CD8-positive, alpha-beta memory T cell (primary cell): ENCODE results near the gene RIMS1. TPM values are rescaled to one million over a fixed set of nuclear protein-coding genes. Genes with fewer than 3 reads are reported as not detected.

ENCODE experiments used
- CTCF ChIA-PET: fragments of 350-600 bp; sonication (Branson Sonifier 250); formaldehyde crosslinking; loops from one replicate; lab custom pipeline; 2021; ENCODE audit warnings: antibody characterized with exemption; lab: Charles Lee
- POLR2A ChIA-PET: fragments of 350-600 bp; sonication (Branson Sonifier 250); formaldehyde crosslinking; loops from one replicate; lab custom pipeline; 2021; ENCODE audit warnings: antibody characterized with exemption; lab: Charles Lee
- DNase-seq, 5 donors: peaks; one replicate each; pipeline versions ENCODE4 v3.0.0 to v3.0.0-alpha.2; 2020 to 2022; ENCODE audit warnings: mixed read lengths in 1 of 5
- H3K27ac ChIP-seq: one replicate; pipeline ENCODE4 v1.7.0; 2013; ENCODE audit warnings: low read depth, mild to moderate bottlenecking, low read length, moderate library complexity
- H3K27me3 ChIP-seq: 2 replicates; pipeline ENCODE4 v1.7.0; 2013; ENCODE audit warnings: low read length, mild to moderate bottlenecking; ENCODE audit not compliant: insufficient read depth, poor library complexity, severe bottlenecking
- H3K36me3 ChIP-seq: 2 replicates; pipeline ENCODE4 v1.7.0; 2013; ENCODE audit warnings: mild to moderate bottlenecking, low read length, moderate library complexity; ENCODE audit not compliant: insufficient read depth
- H3K4me1 ChIP-seq: 2 replicates; pipeline ENCODE4 v1.7.0; 2013; ENCODE audit warnings: mild to moderate bottlenecking, low read length, moderate library complexity; ENCODE audit not compliant: insufficient read depth
- H3K4me3 ChIP-seq: 2 replicates; pipeline ENCODE4 v1.7.0; 2013; ENCODE audit warnings: mild to moderate bottlenecking, low read length
- H3K9me3 ChIP-seq: 2 replicates; pipeline ENCODE4 v1.7.0; 2013; ENCODE audit warnings: mild to moderate bottlenecking, low read length
- H3K27ac Mint-ChIP-seq, 8 donors: one replicate each; pipeline ENCODE4 v1.8.0; 2020 to 2021; ENCODE audit warnings: mixed read lengths in 8 of 8, mild to moderate bottlenecking in 6 of 8, inconsistent platforms in 3 of 8, moderate library complexity in 3 of 8
- H3K27me3 Mint-ChIP-seq, 2 donors: one replicate each; pipeline ENCODE4 v1.8.0; 2020 to 2021; ENCODE audit warnings: mixed read lengths in 2 of 2, mild to moderate bottlenecking in 1 of 2, moderate library complexity in 1 of 2
- H3K36me3 Mint-ChIP-seq, 3 donors: one replicate each; pipeline ENCODE4 v1.8.0; 2020 to 2021; ENCODE audit warnings: mixed read lengths in 3 of 3, inconsistent platforms in 1 of 3, mild to moderate bottlenecking in 1 of 3
- H3K4me1 Mint-ChIP-seq, 3 donors: one replicate each; pipeline ENCODE4 v1.8.0; 2020 to 2021; ENCODE audit warnings: mixed read lengths in 3 of 3, inconsistent platforms in 1 of 3, mild to moderate bottlenecking in 1 of 3
- H3K4me3 Mint-ChIP-seq, 7 donors: one replicate each; pipeline ENCODE4 v1.8.0; 2020 to 2021; ENCODE audit warnings: mixed read lengths in 7 of 7, mild to moderate bottlenecking in 6 of 7, moderate library complexity in 4 of 7, inconsistent platforms in 2 of 7
- H3K9me3 Mint-ChIP-seq, 5 donors: one replicate each; pipeline ENCODE4 v1.8.0; 2020 to 2022; ENCODE audit warnings: mixed read lengths in 5 of 5, mild to moderate bottlenecking in 3 of 5, moderate library complexity in 2 of 5, inconsistent platforms in 1 of 5
- polyA plus RNA-seq: library from polyadenylated mRNA; unstranded; fragments of 300-500 nt; fragmentation: Illumina TruSeq; gene quantifications from one replicate; pipeline ENCODE4 v1.2.3, GENCODE V29; 2021
- total RNA-seq, 2 experiments: library from RNA; stranded (reverse); gene quantifications; one replicate each; pipeline ENCODE4 v1.2.3, GENCODE V29; 2021

The RIMS1 gene
- total and polyA plus RNA-seq, 3 experiments from 2014 or later = not detected

GRCh38 chr6:72374172-72374571 lies 487.8 kb downstream of the RIMS1 start:
- Histone ChIP-seq H3K4me1 (no peaks in the 10 kb centered on the region), H3K9me3 (no peaks in the 10 kb centered on the region), H3K36me3 (no peaks in the 10 kb centered on the region), H3K27ac (no peak overlapping the region), H3K27me3 (no peaks in the 10 kb centered on the region), H3K4me3 (no peak overlapping the region)
- Mint-ChIP-seq H3K27ac (no peak overlapping the region), H3K36me3 (no peaks in the 10 kb centered on the region), H3K27me3 (peaks cover 7 to 8% of the 10 kb centered on the region in 2 donors), H3K4me1 (no peaks in the 10 kb centered on the region), H3K9me3 (no peaks in the 10 kb centered on the region), H3K4me3 (no peak overlapping the region)
- CTCF ChIA-PET = no interaction called here
- no peak for DNase-seq
- POLR2A ChIA-PET = no interaction called here

- Histone ChIP-seq H3K36me3 (no peaks in the 10 kb centered on the region), H3K9me3 (no peaks in the 10 kb centered on the region), H3K4me3 (no peak overlapping the region), H3K4me1 (no peaks in the 10 kb centered on the region), H3K27ac (no peak overlapping the region), H3K27me3 (no peaks in the 10 kb centered on the region)
- Mint-ChIP-seq H3K4me1 (no peaks in the 10 kb centered on the region), H3K9me3 (no peaks in the 10 kb centered on the region), H3K4me3 (no peak overlapping the region), H3K27me3 (peaks cover 7 to 8% of the 10 kb centered on the region in 2 donors), H3K36me3 (no peaks in the 10 kb centered on the region), H3K27ac (no peak overlapping the region)
- CTCF ChIA-PET = no interaction called here
- POLR2A ChIA-PET = no interaction called here
- DNase-seq = no peak
These were observed 488.5 kb downstream of the RIMS1 start for GRCh38 chr6:72374857-72375256.

GRCh38 chr6:72376736-72377135 lies 490.4 kb downstream of the RIMS1 start:
- H3K27me3 ChIP-seq = no peaks in the 10 kb centered on the region
- Mint-ChIP-seq H3K36me3 (no peaks in the 10 kb centered on the region), H3K27me3 (peaks cover 7 to 8% of the 10 kb centered on the region in 2 donors), H3K27ac (no peak overlapping the region), H3K9me3 (no peaks in the 10 kb centered on the region), H3K4me3 (no peak overlapping the region), H3K4me1 (no peaks in the 10 kb centered on the region)
- no peak for DNase-seq
- POLR2A ChIA-PET = no interaction called here
- H3K9me3 ChIP-seq = no peaks in the 10 kb centered on the region
- no peak overlapping the region for H3K4me3 ChIP-seq
- no peaks in the 10 kb centered on the region for H3K36me3 ChIP-seq
- CTCF ChIA-PET = no interaction called here
- no peak overlapping the region for H3K27ac ChIP-seq
- H3K4me1 ChIP-seq = no peaks in the 10 kb centered on the region

- Mint-ChIP-seq H3K36me3 (no peaks in the 10 kb centered on the region), H3K9me3 (no peaks in the 10 kb centered on the region), H3K4me1 (no peaks in the 10 kb centered on the region), H3K4me3 (no peak overlapping the region), H3K27ac (no peak overlapping the region), H3K27me3 (peaks cover 3 to 11% of the 10 kb centered on the region in 2 donors)
- CTCF ChIA-PET = no interaction called here
- no peaks in the 10 kb centered on the region for H3K4me1 ChIP-seq
- no peak overlapping the region for H3K4me3 ChIP-seq
- H3K27ac ChIP-seq = no peak overlapping the region
- H3K9me3 ChIP-seq = no peaks in the 10 kb centered on the region
- H3K36me3 ChIP-seq = no peaks in the 10 kb centered on the region
- POLR2A ChIA-PET = no interaction called here
- no peaks in the 10 kb centered on the region for H3K27me3 ChIP-seq
- no peak for DNase-seq
These were observed 494.7 kb downstream of the RIMS1 start for GRCh38 chr6:72381076-72381475.

GRCh38 chr6:72382602-72383529 lies 496.5 kb downstream of the RIMS1 start:
- no peaks in the 10 kb centered on the region for H3K36me3 Mint-ChIP-seq
- no peak for DNase-seq
- POLR2A ChIA-PET = no interaction called here
- H3K4me3 ChIP-seq = no peak overlapping the region
- CTCF ChIA-PET = no interaction called here
- H3K4me3 Mint-ChIP-seq = no peak overlapping the region
- peaks cover 5 to 8% of the 10 kb centered on the region in 2 donors for H3K27me3 Mint-ChIP-seq
- no peaks in the 10 kb centered on the region for H3K36me3 ChIP-seq
- no peak overlapping the region for H3K27ac ChIP-seq
- H3K27me3 ChIP-seq = no peaks in the 10 kb centered on the region
- no peaks in the 10 kb centered on the region for H3K9me3 Mint-ChIP-seq
- H3K4me1 ChIP-seq = no peaks in the 10 kb centered on the region
- no peaks in the 10 kb centered on the region for H3K4me1 Mint-ChIP-seq
- H3K27ac Mint-ChIP-seq = no peak overlapping the region
- H3K9me3 ChIP-seq = no peaks in the 10 kb centered on the region

- H3K4me3 ChIP-seq = no peak overlapping the region
- H3K9me3 ChIP-seq = no peaks in the 10 kb centered on the region
- POLR2A ChIA-PET = no interaction called here
- Mint-ChIP-seq H3K4me3 (no peak overlapping the region), H3K36me3 (no peaks in the 10 kb centered on the region), H3K27ac (no peak overlapping the region), H3K27me3 (peaks cover 5% of the 10 kb centered on the region in 2 donors), H3K9me3 (no peaks in the 10 kb centered on the region), H3K4me1 (no peaks in the 10 kb centered on the region)
- H3K4me1 ChIP-seq = no peaks in the 10 kb centered on the region
- no peaks in the 10 kb centered on the region for H3K27me3 ChIP-seq
- CTCF ChIA-PET = no interaction called here
- no peaks in the 10 kb centered on the region for H3K36me3 ChIP-seq
- no peak for DNase-seq
- no peak overlapping the region for H3K27ac ChIP-seq
These were observed 500.0 kb downstream of the RIMS1 start for GRCh38 chr6:72386324-72386723.

- Histone ChIP-seq H3K27ac (no peak overlapping the region), H3K9me3 (no peaks in the 10 kb centered on the region), H3K4me1 (no peaks in the 10 kb centered on the region), H3K27me3 (no peaks in the 10 kb centered on the region), H3K4me3 (no peak overlapping the region), H3K36me3 (no peaks in the 10 kb centered on the region)
- Mint-ChIP-seq H3K36me3 (no peaks in the 10 kb centered on the region), H3K4me3 (no peak overlapping the region), H3K27me3 (peaks cover 2 to 14% of the 10 kb centered on the region in 2 donors), H3K4me1 (no peaks in the 10 kb centered on the region), H3K9me3 (no peaks in the 10 kb centered on the region), H3K27ac (no peak overlapping the region)
- no peak for DNase-seq
- ChIA-PET POLR2A (no interaction called here), CTCF (no interaction called here)
These were observed 503.3 kb downstream of the RIMS1 start for GRCh38 chr6:72389698-72390097.

GRCh38 chr6:72390548-72390947 lies 504.2 kb downstream of the RIMS1 start:
- H3K27me3 Mint-ChIP-seq = peaks cover 2 to 14% of the 10 kb centered on the region in 2 donors
- Histone ChIP-seq H3K27me3 (no peaks in the 10 kb centered on the region), H3K4me1 (no peaks in the 10 kb centered on the region), H3K36me3 (no peaks in the 10 kb centered on the region), H3K27ac (no peak overlapping the region), H3K4me3 (no peak overlapping the region), H3K9me3 (no peaks in the 10 kb centered on the region)
- ChIA-PET CTCF (no interaction called here), POLR2A (no interaction called here)
- H3K9me3 Mint-ChIP-seq = no peaks in the 10 kb centered on the region
- DNase-seq = no peak
- no peak overlapping the region for H3K4me3 Mint-ChIP-seq
- H3K4me1 Mint-ChIP-seq = no peaks in the 10 kb centered on the region
- H3K27ac Mint-ChIP-seq = no peak overlapping the region
- H3K36me3 Mint-ChIP-seq = no peaks in the 10 kb centered on the region
